Keratinocyte (primary cell): Measurements from ENCODE around the gene NFIC. TPM values are rescaled to one million over a fixed set of nuclear protein-coding genes. Genes with fewer than 3 reads are reported as not detected.
A peak's percentile ranks its signal among the peaks of the same experiment; 100 is the strongest.

Source experiments
- DNase-seq: peaks from one replicate; pipeline ENCODE4 v3.0.0-alpha.2; 2011; ENCODE audit warnings: low read depth, missing footprints, low spot score
- FAIRE-seq: peaks from 2 replicates; lab custom pipeline; 2011; peaks lifted over from hg19 to GRCh38; lab: Jason Lieb, UNC
- H2AFZ ChIP-seq: 2 replicates; pipeline ENCODE4 v1.6.0; 2012; ENCODE audit warnings: low read length, control low read depth, inconsistent platforms; ENCODE audit not compliant: control insufficient read depth
- H3K27ac ChIP-seq: 2 replicates; pipeline ENCODE4 v1.5.1; 2011; ENCODE audit warnings: low read length; ENCODE audit not compliant: control insufficient read depth, insufficient read depth
- H3K27me3 ChIP-seq: 3 replicates; pipeline ENCODE4 v1.6.0; 2011; ENCODE audit warnings: low read length; ENCODE audit not compliant: control insufficient read depth, insufficient read depth; ENCODE audit errors: extremely low read depth
- H3K36me3 ChIP-seq, 2 experiments: 2 replicates in 1 of 2; 3 replicates in 1 of 2; pipeline ENCODE4 v1.5.1; 2011; ENCODE audit warnings: low read length in 2 of 2, mild to moderate bottlenecking in 1 of 2; ENCODE audit not compliant: control insufficient read depth in 2 of 2, insufficient read depth in 2 of 2; ENCODE audit errors: extremely low read depth in 1 of 2
- H3K4me1 ChIP-seq: 3 replicates; pipeline ENCODE4 v1.5.1; 2011; ENCODE audit warnings: low read length; ENCODE audit not compliant: control insufficient read depth, insufficient read depth; ENCODE audit errors: extremely low read depth
- H3K4me2 ChIP-seq: 3 replicates; pipeline ENCODE4 v1.6.0; 2011; ENCODE audit warnings: low read depth, low read length; ENCODE audit not compliant: control insufficient read depth, insufficient read depth; ENCODE audit errors: extremely low read depth
- H3K4me3 ChIP-seq, 3 experiments: fragments of 200-600 bp in 1 of 3; sonication (generic) in 1 of 3; 2 replicates in 2 of 3; 3 replicates in 1 of 3; pipeline ENCODE4 v1.5.1; 2011 to 2016; ENCODE audit warnings: low read length in 3 of 3, mild to moderate bottlenecking in 3 of 3, control low read depth in 2 of 3, inconsistent platforms in 1 of 3, low read depth in 1 of 3, mixed read lengths in 1 of 3, mixed run types in 1 of 3, moderate library complexity in 1 of 3; ENCODE audit not compliant: control insufficient read depth in 2 of 3, insufficient read depth in 2 of 3; ENCODE audit errors: extremely low read depth in 1 of 3
- H3K79me2 ChIP-seq: 2 replicates; pipeline ENCODE4 v1.6.0; 2012; ENCODE audit warnings: low read length; ENCODE audit not compliant: control insufficient read depth, insufficient read depth
- H3K9ac ChIP-seq: 3 replicates; pipeline ENCODE4 v1.6.0; 2011; ENCODE audit warnings: low read length; ENCODE audit not compliant: control insufficient read depth, insufficient read depth; ENCODE audit errors: extremely low read depth
- H3K9me1 ChIP-seq: 3 replicates; pipeline ENCODE4 v1.6.0; 2011; ENCODE audit warnings: low read length; ENCODE audit not compliant: control insufficient read depth, insufficient read depth; ENCODE audit errors: extremely low read depth
- H3K9me3 ChIP-seq: 2 replicates; pipeline ENCODE4 v1.5.1; 2012; ENCODE audit warnings: low read depth, low read length; ENCODE audit not compliant: control insufficient read depth
- H4K20me1 ChIP-seq: 3 replicates; pipeline ENCODE4 v1.6.0; 2011; ENCODE audit warnings: low read length; ENCODE audit not compliant: control insufficient read depth, insufficient read depth; ENCODE audit errors: extremely low read depth
- CTCF ChIP-seq, 3 experiments: IDR thresholded peaks in 1 of 3; conservative IDR thresholded peaks in 1 of 3; optimal IDR thresholded peaks in 1 of 3; 2 replicates in 2 of 3; 3 replicates in 1 of 3; pipeline versions ENCODE3 to v1.5.1; 2011; ENCODE audit warnings: low read length in 3 of 3, mild to moderate bottlenecking in 3 of 3, moderate library complexity in 2 of 3, control low read depth in 1 of 3, inconsistent platforms in 1 of 3; ENCODE audit not compliant: insufficient read depth in 2 of 3; ENCODE audit errors: extremely low read depth in 1 of 3
- EZH2 ChIP-seq: IDR thresholded peaks from one replicate; pipeline ENCODE4 v1.6.1; 2012; ENCODE audit warnings: inconsistent platforms, mild to moderate bottlenecking, low read length, moderate library complexity
- dilution Hi-C: fragments of 300-500 bp; cut with MboI; formaldehyde crosslinking; loops from one replicate; pipeline ENCODE4 v1.7.0; 2020; ENCODE audit warnings: low sequenced_read_pairs; ENCODE audit not compliant: extremely low pct_ligation_motif_present
- polyA plus RNA-seq, 5 experiments: library from polyadenylated mRNA; depleted of rRNA in 3 of 5; stranded (reverse) in 3 of 5; stranded (forward) in 1 of 5; unstranded in 1 of 5; fragments of >200 nt; gene quantifications; 1 replicate in 1 of 5; 2 replicates in 3 of 5; 3 replicates in 1 of 5; pipeline versions ENCODE4 v1.2.1 to v1.2.3, GENCODE V29; 2011 to 2012; ENCODE audit warnings: missing spikeins in 2 of 5, low read depth in 1 of 5, low replicate concordance in 1 of 5

The NFIC gene
- polyA plus RNA-seq, 1 donor (not counting 4 experiments of a cell fraction or from before 2014, with no cell fraction given): 2.4 TPM

DNA sequence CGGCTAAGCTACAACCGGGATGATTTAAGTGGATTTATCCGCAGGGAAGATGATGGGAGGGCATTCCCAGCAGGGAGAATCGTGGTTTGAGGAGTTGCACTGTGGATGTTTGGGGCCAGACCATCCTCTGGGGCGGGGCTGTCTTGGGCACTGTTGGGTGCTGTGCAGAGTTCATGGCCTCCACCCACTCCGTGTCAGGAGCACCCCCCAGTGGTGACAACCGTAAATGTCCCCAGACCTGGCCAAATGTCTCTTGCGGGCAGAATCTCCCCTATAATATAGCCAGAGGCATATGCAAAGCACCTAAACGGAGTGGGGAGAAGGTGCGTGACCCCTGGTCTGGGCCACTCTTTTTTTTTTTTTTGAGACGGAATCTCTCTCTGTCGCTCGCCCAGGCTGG is 73.7 kb downstream of the NFIC start:
- H3K4me2 ChIP-seq: no peak overlapping the region
- no peak for DNase-seq
- no peak overlapping the region for H3K27ac ChIP-seq
- no peak overlapping the region for H3K4me3 ChIP-seq
- TF ChIP-seq CTCF (optimal IDR thresholded peaks at IDR 0.05 in 1 of 3, IDR thresholded peaks at IDR 0.05 in 1 of 3, conservative IDR thresholded peaks at IDR 0.05 in 1 of 3; ENCODE audit: extremely low read depth in 1 of 3, insufficient read depth in 2 of 3, low read length in 3 of 3) (peak; percentile 47 to 76 (median 47)), EZH2 (no peak)
- no peaks in the 10 kb centered on the region for H3K9me3 ChIP-seq
- no peak overlapping the region for H2AFZ ChIP-seq
- H3K9ac ChIP-seq: no peak overlapping the region
- H3K79me2 ChIP-seq: peaks cover 22% of the 10 kb centered on the region
- no peaks in the 10 kb centered on the region for H3K9me1 ChIP-seq
- dilution Hi-C loops: no loop called here
- peaks cover 24% of the 10 kb centered on the region in 2 experiments for H3K36me3 ChIP-seq
- no peaks in the 10 kb centered on the region for H3K27me3 ChIP-seq
- peaks cover 10% of the 10 kb centered on the region for H4K20me1 ChIP-seq
- FAIRE-seq: peak; percentile 23
- H3K4me1 ChIP-seq: peaks cover 5% of the 10 kb centered on the region

DNA sequence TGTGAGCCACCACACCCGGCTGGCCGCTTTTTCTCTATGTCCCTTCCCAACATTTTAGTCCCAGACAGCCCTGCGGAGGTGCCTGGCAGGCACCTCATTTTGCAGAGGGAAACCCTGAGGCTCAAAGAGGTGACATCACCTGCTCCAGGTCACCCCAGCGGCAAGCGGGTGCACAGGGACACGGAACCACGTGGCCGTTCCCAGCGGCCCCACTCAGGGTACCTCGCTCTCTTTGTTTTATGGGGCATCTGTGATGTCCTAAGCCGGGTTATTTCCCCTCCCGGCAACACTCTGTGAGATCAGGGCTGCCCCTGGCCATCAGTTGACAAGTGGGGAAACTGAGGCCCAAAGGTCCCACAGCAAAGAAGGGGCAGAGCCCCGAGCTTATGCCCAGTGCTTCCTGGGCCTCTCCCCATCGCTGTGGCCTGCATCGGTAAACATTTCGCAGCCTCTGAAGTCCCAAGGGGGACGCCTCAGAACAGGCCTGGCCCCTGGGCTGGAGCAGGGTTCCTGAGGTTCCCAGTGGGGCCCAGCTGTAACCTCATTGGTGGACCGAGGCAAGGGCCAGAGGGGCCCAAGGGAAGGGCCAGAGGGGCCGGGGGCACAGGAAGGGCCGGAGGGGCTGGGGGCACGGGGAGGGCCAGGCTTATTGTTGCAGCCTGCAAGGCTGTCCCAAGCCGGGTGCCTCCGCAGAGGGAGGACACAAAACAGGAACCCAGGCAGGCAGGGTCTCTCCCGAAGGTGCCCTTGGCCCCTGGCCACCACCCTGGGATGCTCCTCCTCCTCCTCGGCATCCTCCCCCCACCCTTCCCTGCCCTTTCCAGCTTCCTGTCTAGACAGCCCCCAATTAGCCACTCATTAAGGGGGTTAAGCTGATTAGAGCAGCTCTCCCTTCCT is 75.0 kb downstream of the NFIC start:
- Histone ChIP-seq H3K4me1 (no peaks in the 10 kb centered on the region), H2AFZ (no peak overlapping the region), H3K79me2 (peaks cover 25% of the 10 kb centered on the region), H3K9ac (no peak overlapping the region), H3K36me3 (peaks cover 31% of the 10 kb centered on the region in 2 experiments), H3K9me3 (no peaks in the 10 kb centered on the region), H3K4me3 (no peak overlapping the region), H3K27ac (no peak overlapping the region), H3K27me3 (no peaks in the 10 kb centered on the region), H4K20me1 (peaks cover 13% of the 10 kb centered on the region), H3K9me1 (no peaks in the 10 kb centered on the region), H3K4me2 (no peak overlapping the region)
- no peak for TF ChIP-seq CTCF (optimal IDR thresholded peaks at IDR 0.05 in 1 of 3, IDR thresholded peaks at IDR 0.05 in 1 of 3, conservative IDR thresholded peaks at IDR 0.05 in 1 of 3; ENCODE audit: extremely low read depth in 1 of 3, insufficient read depth in 2 of 3, low read length in 3 of 3)
- no peak for TF ChIP-seq EZH2
- dilution Hi-C loops: no loop called here
- no peak for FAIRE-seq
- no peak for DNase-seq
